ENCODE results near the gene SKAP2.

SKAP2 gene

DNA sequence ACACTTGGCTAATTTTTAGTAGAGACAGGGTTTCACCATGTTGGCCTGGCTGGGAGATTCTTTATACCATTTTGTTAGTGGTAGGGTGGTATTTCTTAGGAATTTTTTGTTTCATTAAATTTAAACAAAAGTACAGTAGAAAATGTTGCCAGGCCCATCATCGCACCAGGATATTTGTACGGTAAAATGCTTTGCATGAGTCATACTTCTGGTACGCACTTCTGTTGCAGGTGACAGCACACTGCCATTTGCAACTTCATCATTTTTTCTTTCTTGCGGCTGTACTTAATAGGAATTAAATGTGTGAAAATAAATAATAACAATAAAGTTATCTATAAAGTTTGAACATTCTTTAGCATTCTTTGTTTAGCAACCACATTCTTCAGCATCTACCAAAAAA is 195.6 kb downstream of the SKAP2 start:
- H3K4me3 ChIP-seq (ENCODE audit: low read depth, low read length): no peak overlapping the region

DNA sequence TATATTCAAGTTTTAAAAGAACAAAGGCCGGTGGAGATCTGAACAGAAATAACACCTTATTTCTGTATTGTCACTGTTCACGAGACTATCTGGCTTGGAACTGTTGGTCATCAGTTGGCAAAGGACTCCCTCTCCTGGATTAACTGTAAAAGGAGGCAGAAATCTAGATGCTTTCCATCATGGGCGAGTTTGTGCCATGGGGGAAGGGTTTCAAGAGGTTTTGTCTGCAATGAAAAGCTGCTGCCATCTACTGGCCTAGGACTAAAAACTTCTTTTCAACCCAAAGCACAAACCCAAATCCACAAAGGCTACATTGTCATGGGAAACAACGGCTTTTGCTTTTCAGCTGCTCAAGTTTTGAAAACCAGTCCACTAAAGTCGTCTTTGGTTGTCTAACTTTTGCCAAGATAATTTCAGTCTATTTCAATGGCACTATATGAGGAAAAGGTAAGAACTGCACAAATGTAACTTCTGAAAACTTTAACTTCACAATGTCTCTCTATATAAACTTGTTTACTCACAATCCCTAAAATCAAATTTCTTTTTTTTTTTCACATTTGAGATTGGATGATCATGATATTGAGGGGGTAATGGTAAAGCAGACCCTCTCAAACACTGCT is 196.8 kb downstream of the SKAP2 start:
- H3K4me3 ChIP-seq (ENCODE audit: low read depth, low read length): no peak overlapping the region

DNA sequence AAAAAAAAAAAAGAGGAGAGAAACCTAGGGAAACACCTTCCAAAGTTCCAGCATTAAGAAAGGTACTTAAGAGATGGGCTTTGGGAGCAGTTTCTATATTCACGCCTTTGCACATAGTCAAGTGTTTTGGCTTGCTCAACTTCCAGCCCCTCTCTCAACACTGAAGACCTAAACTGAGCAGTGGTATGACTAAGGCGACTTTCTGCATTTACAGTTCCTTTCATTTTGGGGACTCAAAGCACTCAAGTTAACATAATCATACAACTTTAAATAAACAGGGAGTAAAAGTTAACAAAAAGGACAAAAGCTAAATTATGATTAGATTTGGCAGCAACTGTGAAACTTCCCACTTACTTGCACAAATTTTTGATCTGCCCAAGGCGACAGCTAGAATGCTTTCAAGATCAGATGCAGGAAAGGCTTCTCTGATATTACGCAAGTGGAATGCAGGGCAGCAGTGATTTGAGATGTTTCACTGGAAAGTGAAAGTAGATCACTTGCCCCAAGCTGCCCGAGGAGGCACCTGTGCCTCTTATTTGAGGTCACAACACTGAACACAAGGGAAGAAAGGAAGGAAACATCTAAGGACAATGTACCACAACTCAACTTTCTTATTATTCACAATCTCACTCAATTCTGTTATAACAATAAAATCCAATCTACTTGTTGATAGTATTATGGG is 199.5 kb downstream of the SKAP2 start:
- no peak overlapping the region for H3K4me3 ChIP-seq (ENCODE audit: low read depth, low read length)

DNA sequence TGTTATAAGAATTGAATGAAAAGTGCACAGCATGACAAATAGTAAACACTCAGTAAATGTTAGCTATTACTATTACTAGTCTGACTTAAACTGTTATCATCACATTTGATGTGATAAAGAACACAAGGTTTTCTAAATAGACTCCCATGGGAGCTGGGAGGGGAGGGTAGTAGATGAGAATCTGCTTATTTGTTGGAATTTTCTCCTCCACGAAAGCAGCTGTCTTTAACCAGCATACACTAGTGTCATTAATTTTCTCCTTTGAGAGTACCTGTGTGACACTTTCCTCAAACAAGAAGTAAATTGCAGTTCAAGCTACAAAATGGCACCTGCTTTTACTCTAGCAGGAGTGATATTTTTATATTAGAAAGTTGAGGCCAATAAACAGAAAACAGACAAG is 200.1 kb downstream of the SKAP2 start:
- no peak overlapping the region for H3K4me3 ChIP-seq (ENCODE audit: low read depth, low read length)

DNA sequence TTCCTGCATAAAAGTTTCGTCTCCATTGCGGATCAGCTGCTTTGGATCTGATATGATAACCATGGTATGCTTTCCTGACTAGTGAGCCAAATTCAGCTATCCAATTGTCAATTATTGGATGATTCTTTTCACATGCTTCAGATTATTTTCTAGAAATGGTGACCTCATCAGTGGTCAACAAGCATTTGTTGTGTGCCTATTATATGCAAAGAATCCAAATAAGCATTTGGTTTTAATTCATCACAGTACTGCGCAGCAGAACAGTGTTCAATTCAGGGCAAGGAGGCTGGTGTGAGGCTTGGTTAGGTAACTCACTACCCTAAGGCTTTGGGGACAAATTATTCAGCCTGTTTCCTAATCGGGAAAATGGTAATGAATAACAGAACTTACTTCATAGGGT is 200.5 kb downstream of the SKAP2 start:
- no peak overlapping the region for H3K4me3 ChIP-seq (ENCODE audit: low read depth, low read length)

DNA sequence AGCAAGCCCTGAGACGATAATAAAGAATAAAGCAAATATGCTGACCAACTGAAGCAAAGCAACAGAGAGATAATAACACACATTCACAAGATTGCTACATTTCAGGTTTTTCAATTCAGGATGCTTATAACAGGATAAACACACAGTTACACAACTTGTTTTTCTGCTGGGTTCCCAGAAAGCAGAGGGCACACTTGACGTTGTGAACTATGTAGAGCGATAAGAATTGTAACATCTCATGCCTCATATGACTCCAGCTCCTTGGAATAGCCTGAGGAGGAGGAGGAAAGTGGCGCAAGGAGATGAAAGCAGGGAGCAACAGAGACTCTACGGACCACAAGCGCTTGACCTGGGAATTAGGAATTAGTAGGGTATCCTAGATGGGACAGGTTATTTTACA is 201.7 kb downstream of the SKAP2 start:
- no peak overlapping the region for H3K4me3 ChIP-seq (ENCODE audit: low read depth, low read length)

DNA sequence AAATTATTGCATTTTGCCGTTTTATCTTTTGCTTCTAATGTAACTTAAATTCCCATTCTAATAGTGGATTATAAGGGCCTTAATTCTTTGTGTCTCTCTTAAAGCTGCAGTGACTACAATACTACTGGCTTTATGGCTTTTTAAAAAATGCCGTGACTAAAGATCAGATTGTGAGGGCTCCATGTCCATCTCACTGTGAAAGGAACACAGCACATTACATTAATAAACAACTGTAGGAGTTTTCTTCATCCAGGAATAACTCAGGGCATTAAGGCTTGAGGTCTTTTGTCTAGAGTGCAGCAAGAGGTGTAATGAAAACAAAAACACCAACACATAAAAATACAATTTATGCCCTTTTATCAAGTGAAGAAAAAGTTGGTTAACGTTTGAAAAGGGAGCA is 205.3 kb downstream of the SKAP2 start:
- H3K4me3 ChIP-seq (ENCODE audit: low read depth, low read length): no peak overlapping the region

DNA sequence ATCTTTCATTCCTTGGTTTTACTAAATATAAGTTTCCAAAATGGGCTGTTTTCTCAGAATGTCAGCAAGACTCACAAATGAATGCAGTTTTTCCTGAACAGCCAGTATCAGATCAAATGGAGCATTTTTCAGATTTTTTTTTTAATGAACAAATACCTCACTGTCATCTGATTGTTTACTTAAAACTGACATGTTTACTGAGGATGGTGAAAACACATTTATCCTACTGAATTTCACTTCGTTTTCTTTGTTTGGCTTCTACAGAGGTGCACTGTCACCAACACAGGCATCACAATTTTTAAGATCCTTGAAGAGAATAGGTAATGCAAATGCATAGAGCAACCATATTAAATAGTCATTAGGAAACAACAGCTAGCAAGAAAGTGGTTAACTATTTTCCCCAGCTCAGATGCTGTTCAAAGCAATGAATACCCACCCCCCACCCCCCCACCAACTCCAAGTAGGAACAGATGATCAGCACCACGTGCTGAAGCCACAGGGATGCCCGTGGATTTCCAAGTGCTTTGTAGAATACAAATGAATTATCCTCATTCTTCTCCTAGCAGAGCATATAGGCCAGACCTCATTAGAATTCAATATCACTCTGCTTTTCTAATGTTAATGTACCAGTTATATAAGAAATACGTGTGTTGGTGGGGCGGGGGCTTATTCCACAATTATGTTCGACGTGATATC is 205.9 kb downstream of the SKAP2 start:
- no peak overlapping the region for H3K4me3 ChIP-seq (ENCODE audit: low read depth, low read length)

DNA sequence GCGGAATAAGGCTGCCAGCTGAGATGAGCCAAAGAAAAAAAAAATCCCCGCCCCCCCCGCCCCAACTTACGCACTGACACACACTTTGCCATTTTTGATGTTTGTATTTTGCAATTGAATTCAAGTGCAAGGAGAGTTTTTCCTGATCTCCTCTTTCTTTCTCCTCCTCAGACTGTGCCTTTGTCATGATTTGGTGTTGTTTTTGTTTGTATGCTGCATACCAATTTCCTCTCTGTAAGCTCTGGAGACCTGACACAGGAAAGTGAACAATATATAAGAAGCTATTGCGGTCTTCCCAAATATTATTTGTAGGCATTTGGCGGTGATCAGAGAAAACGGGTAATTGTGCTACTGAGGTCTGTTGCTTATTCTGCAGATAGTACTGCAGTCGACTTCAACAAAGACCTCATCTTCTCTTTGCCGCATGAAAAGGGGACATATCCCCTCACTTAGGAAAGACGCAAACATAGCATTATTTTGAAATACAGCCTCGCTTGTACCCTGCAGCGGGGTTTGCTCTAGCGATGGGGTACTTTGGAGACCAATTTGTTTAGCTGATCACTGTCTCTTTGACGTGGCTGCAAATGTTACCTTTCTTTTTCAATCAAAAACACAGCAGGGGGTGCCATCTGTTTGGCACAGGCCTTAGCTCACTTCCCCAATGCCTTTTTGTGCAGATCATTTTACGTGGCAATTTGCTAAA is 206.6 kb downstream of the SKAP2 start:
- no peak overlapping the region for H3K4me3 ChIP-seq (ENCODE audit: low read depth, low read length)

DNA sequence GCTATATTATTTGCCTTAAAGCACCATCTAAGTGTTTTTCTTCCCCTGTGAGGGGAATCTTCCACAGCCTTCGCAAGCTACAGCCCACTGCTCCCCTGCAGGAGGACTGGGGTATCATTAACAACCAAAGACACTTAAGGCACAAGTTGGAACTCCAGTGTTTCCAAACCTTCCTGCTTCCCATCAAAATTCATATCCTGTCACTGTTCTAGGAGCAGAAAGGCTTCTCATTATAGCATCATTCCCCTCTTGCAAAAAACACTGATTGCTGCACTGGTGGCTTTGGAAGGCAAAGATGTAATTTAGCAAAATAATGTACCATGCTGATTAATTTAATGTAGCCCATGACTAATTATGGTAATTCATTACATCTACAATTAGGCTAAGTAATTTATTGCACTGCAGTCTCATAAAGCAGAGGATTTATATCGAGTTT is 207.2 kb downstream of the SKAP2 start:
- no peak overlapping the region for H3K4me3 ChIP-seq (ENCODE audit: low read depth, low read length)

DNA sequence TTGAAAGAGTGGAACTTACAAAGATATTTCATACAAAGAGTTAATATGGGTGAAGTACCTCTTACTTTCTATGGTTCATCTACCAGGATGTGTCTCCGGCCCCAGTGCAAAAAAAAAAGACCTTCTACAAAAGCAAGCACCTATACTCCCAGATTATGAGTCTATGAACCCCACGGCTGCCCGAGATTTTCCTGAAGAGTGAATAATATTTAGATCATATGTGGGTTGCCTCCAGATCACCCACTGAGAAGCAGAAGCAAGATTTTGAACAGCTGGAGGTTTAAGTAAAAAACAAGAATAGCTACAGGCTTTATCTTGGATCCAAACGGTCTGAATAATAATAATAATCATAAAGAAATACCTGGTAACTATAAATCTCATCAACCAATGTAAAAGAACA is 207.7 kb downstream of the SKAP2 start:
- H3K4me3 ChIP-seq (ENCODE audit: low read depth, low read length): no peak overlapping the region

DNA sequence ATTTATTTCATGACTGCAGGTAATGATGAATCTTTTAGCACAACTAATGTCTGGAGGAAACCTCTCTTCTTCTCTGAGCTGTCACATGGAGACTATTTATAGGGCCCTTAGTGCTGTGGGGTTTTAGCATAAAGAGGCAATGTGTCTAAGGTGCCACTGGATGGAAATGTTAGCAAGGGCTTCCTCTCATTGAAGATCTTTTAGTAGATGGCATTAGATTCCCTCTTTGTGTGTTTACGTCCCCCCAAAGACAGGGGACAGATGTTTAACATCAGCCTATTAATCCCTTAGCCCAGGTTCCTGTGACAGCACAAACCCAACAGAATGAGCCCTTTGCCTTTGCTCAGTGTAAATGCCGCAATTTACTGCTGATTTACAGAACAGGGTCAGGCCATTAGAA is 208.6 kb downstream of the SKAP2 start:
- no peak overlapping the region for H3K4me3 ChIP-seq (ENCODE audit: low read depth, low read length)

DNA sequence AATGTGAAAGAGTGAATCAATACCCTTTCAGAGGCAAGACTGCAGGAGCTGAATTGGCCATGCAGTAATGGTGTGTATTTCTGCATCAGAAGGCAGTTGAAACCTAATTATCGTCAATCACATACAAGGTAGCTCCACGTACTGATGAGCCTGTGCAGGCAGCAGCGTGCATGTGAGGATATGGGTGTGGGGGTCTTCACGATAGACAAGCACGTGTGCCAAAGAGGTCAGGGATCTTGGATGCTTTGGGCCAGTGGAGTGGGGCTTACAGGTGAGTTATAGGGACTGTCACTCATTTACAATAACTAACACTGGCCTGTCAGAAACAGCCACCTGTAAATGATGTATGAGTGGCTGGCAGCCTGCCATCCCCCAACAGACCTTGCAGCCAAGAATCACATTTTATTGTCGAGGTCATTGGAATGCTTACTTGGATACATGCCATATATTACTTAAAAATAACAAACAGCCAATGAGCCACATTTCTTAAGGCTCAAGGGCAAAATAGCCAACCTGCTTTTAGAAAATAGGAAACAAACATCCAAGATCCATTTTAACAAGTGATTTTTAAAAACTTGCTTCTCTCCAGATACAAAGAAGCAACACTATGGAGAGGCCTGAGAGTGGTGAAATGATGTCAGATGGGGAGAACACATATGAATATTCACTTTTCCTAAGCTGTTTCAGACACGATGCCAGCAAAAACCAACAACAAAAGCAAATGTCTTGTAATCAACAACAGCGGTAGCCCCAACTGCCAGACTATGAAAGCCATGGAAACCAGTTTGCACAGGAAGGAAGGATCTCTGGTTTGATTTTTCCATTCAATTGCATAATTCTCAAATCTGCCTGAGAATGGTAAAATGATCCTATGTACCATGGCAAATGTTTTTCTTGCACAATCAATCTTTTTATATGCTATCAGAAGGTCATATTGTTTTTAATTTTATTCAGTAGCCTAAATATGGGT is 210.7 kb downstream of the SKAP2 start:
- H3K4me3 ChIP-seq (ENCODE audit: low read depth, low read length): no peak overlapping the region

DNA sequence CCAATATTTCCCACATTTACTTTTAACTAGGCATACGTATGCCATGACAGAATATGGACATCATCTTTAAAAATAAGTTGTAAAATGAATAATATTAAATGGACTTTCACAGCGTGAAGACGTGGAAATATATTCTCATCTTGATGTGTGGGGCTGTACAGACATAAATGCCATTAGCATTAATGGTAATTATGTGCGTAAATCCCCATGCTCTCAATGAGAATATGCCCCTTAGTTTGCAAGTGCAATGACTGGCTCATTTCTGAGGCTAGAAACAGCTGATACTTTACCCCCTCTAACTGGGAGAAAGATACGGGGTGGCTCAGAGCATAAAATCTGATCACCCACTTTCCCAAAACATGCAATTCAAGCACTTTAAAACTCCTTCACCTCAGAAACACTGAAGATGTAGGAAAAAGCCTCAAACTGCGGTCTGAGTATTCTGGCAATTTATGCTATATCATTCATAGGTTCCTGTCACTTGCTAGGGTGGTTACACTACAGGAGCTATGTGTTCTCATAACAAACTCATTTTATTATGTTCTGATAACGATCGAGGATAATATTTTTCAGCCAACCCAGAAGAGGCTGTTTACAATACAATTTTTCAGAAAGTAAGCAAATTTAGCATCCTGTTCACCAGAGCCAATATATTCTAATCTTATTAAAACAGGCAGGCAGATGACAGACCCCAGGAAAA is 211.8 kb downstream of the SKAP2 start:
- no peak overlapping the region for H3K4me3 ChIP-seq (ENCODE audit: low read depth, low read length)

DNA sequence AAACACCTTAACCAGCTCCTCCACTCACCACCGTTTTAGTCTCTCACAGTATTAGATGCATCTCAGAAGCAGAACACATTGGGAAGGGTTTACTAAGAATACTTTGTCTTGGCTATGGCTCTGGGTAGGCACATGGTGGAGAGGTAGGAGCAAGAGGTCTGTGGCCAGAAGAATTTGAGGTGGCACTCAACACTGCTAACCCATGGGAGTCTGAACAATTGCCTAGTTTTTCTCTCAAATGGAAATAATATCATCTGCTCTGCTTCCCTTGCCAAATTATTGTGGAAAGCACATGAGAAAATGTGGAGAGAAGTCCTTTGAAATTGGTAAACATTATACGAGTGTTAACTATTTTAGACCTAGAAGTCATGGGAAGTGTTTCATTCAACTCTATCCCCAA is 214.3 kb downstream of the SKAP2 start:
- no peak overlapping the region for H3K4me3 ChIP-seq (ENCODE audit: low read depth, low read length)

DNA sequence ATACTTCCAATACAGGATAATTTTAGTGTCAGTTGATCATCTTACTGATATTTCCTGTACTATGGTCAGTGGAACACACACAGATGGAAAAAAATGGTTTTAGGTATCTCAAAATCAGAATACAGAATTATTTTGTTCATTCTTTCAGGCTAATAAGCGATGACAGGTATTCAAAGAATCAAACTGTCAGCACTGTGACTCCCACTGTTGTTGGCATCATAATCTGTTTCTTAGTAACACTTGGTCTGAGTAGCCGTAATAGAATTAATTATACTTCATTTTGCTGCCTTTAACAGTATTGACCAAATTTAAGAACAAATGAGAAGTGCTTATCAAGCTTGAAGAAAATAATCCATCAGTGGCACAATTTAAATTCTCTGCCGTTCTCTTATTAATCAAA is 215.0 kb downstream of the SKAP2 start:
- no peak overlapping the region for H3K4me3 ChIP-seq (ENCODE audit: low read depth, low read length)

DNA sequence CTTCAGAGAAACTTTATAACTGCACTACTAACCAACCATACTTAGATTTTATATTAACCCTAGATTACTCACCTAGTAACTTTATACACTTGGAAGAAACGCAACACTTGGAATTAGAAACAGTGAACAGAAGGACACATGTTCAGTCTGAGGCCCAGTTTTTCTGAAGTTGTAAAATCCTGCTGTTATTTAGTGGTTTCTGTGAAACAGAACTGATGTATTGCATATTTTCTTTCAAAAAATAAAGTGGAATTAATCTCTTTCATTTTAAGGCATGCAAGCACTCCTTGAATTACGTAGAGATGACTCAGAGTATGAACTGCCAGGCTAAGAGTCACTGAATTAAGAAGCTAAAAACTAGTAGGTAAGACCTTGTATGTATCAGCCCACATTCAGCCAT is 215.8 kb downstream of the SKAP2 start:
- no peak overlapping the region for H3K4me3 ChIP-seq (ENCODE audit: low read depth, low read length)

DNA sequence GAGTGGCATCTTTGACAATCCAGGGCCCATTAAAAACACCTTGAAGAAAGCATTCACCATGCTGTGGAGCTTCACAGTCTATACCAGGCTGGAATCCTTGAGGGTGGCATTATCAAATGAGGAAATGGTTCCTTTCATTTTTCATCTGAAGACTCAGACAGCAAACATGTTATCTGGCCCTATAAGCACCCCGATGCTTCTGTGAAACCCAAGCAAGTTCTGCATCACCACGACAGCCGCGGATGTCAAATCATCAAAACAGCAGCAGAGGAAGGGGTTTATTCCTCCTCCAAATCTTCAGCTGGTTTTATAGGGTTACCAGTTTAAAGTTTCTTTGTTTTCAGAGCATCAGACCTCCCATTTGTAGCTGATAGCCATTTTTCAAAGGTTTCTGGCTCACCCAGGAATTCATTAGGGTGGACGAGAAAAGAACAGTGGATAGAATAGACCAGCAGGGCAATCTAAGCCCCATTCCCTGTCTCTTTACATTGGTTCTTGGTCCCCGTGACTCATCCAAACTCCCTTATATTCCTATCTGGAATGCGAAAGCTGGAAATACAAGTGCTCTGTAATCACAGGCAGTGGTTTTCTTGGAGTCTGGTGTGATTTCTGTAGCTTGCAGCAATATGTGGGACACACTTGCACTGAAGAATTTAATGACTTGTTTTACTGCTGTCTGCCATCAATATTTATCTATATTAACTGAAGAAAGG is 217.9 kb downstream of the SKAP2 start:
- H3K4me3 ChIP-seq (ENCODE audit: low read depth, low read length): no peak overlapping the region

DNA sequence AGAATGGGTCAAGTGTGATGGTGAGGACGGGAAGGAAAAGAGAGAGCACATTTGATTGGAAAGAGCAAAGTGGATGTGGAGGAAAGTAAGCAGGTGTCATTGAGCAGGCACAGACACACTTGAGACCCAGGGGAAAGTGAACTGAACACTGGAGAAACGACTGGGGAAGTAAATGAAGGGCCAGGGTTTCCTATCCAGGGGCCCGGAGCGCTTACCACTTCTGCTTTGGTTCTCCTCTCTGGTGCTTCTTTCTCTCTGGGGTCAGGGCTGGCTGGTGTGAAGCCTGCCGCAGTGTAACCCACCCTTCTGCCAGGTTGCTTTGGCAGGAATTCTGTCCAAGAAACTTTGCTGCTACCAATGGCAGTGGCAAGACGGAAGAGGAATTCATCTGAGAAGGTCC is 219.3 kb downstream of the SKAP2 start:
- no peak overlapping the region for H3K4me3 ChIP-seq (ENCODE audit: low read depth, low read length)

Measured in iPS-11a (cell line).